ENCODE measurements around the gene ITGB1. TPM values are rescaled to one million over a fixed set of nuclear protein-coding genes. Genes with fewer than 3 reads are reported as not detected.

ITGB1 gene
- total RNA-seq, 2 experiments from 2014 or later: 45.1 to 45.4 TPM

DNA sequence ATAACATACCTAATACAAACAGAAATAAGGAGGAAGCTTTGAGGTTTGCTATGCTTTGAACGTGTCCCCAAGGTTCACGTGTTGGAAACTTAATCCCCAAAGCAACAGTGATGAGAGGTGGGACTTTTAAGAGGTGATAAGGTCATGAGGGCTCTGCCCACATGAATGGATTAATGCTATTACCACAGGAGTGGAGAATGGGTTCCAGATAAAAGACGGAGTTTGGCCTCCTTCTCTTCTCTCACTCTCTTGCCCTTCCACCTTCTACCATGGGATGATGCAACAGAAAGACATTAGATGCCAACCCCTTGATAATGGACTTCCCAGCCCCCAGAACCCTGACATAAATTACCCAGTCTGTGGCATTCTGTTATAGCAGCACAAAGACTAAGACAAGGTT lies 9.6 kb downstream of the ITGB1 start:
- peak overlapping the region; percentile 73 for H3K27ac Mint-ChIP-seq
- peaks cover 7% of the 10 kb centered on the region for H3K36me3 Mint-ChIP-seq (ENCODE audit: low read depth)
- POLR2A ChIA-PET: no interaction called here

DNA sequence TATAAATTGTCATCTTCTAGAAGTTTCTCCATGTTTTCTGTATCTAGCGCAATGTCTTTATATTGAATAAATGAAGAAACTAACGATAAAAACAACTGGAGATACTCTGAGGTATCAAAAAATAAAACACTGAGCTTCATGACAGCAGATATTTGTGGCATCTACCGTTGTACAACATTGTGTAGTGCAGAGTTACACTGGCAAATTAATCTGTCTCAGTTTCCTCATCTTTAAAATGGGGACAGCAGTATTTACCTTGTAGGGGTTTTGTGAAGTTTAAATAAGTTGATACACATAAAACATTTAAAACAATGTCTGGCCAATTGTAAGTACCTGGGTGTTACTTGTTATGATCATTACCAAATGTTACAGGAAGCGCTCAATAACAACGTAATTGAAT lies 10.4 kb downstream of the ITGB1 start:
- ATAC-seq (no peak), DNase-seq (no peak)
- ChIA-PET POLR2A (no interaction called here), CTCF (no interaction called here)
- no peak overlapping the region for H3K4me3 Mint-ChIP-seq
- H3K27ac Mint-ChIP-seq: no peak overlapping the region
- H3K36me3 Mint-ChIP-seq (ENCODE audit: low read depth): peaks cover 7% of the 10 kb centered on the region
- intact Hi-C loops (cut with micrococcal nuclease): no loop called here
- no peaks in the 10 kb centered on the region for H3K27me3 Mint-ChIP-seq
- peaks cover 51% of the 10 kb centered on the region for H3K4me1 Mint-ChIP-seq (ENCODE audit: low read depth)
- TF ChIP-seq, protein P1, sequence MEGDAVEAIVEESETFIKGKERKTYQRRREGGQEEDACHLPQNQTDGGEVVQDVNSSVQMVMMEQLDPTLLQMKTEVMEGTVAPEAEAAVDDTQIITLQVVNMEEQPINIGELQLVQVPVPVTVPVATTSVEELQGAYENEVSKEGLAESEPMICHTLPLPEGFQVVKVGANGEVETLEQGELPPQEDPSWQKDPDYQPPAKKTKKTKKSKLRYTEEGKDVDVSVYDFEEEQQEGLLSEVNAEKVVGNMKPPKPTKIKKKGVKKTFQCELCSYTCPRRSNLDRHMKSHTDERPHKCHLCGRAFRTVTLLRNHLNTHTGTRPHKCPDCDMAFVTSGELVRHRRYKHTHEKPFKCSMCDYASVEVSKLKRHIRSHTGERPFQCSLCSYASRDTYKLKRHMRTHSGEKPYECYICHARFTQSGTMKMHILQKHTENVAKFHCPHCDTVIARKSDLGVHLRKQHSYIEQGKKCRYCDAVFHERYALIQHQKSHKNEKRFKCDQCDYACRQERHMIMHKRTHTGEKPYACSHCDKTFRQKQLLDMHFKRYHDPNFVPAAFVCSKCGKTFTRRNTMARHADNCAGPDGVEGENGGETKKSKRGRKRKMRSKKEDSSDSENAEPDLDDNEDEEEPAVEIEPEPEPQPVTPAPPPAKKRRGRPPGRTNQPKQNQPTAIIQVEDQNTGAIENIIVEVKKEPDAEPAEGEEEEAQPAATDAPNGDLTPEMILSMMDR (IDR thresholded peaks at IDR 0.05): no peak
- H3K9me3 Mint-ChIP-seq: no peaks in the 10 kb centered on the region

More for the DNA sequence above, 9.6 kb downstream of the ITGB1 start:
- no peaks in the 10 kb centered on the region for H3K9me3 Mint-ChIP-seq
- ATAC-seq (peak; percentile 70), DNase-seq (peak; percentile 21)
- CTCF ChIA-PET: no interaction called here
- H3K4me3 Mint-ChIP-seq: peak overlapping the region; percentile 1
- peaks cover 55% of the 10 kb centered on the region for H3K4me1 Mint-ChIP-seq (ENCODE audit: low read depth)
- no peaks in the 10 kb centered on the region for H3K27me3 Mint-ChIP-seq
- TF ChIP-seq, protein P1 (IDR thresholded peaks at IDR 0.05): no peak
- intact Hi-C loops (cut with micrococcal nuclease): no loop called here

GRCh38 chr10:32946108-32946507 lies 11.9 kb downstream of the ITGB1 start:
- Mint-ChIP-seq H3K4me3 (no peak overlapping the region), H3K36me3 (ENCODE audit: low read depth) (peaks cover 6% of the 10 kb centered on the region), H3K27ac (no peak overlapping the region), H3K27me3 (no peaks in the 10 kb centered on the region), H3K9me3 (no peaks in the 10 kb centered on the region), H3K4me1 (ENCODE audit: low read depth) (peaks cover 46% of the 10 kb centered on the region)
- intact Hi-C loops (cut with micrococcal nuclease): no loop called here
- DNase-seq: no peak
- ChIA-PET POLR2A (no interaction called here), CTCF (no interaction called here)
- ATAC-seq: no peak
- TF ChIP-seq, protein P1 (IDR thresholded peaks at IDR 0.05): no peak

- Mint-ChIP-seq H3K27ac (no peak overlapping the region), H3K4me3 (no peak overlapping the region), H3K36me3 (ENCODE audit: low read depth) (peaks cover 3% of the 10 kb centered on the region), H3K4me1 (ENCODE audit: low read depth) (peaks cover 38% of the 10 kb centered on the region), H3K9me3 (no peaks in the 10 kb centered on the region), H3K27me3 (no peaks in the 10 kb centered on the region)
- DNase-seq (no peak), ATAC-seq (no peak)
- TF ChIP-seq, protein P1 (IDR thresholded peaks at IDR 0.05): no peak
- ChIA-PET POLR2A (interaction anchor here (1.1 kb wide), 1 partner anchor 13 kb away, joined by 3 read pairs; no protein-coding TSS in a partner anchor), CTCF (interaction anchor here (2.3 kb wide), 1 partner anchor 65 kb away, joined by 5 read pairs; no protein-coding TSS in a partner anchor)
- intact Hi-C loops (cut with micrococcal nuclease): no loop called here
Observed at GRCh38 chr10:32943854-32944661, 14.0 kb downstream of the ITGB1 start.

GRCh38 chr10:32943395-32943794 lies 14.6 kb downstream of the ITGB1 start:
- H3K27me3 Mint-ChIP-seq: no peaks in the 10 kb centered on the region
- peaks cover 36% of the 10 kb centered on the region for H3K4me1 Mint-ChIP-seq (ENCODE audit: low read depth)

More at GRCh38 chr10:32943395-32943794, 14.6 kb downstream of the ITGB1 start:
- Mint-ChIP-seq H3K27ac (no peak overlapping the region), H3K4me3 (no peak overlapping the region), H3K9me3 (no peaks in the 10 kb centered on the region), H3K36me3 (ENCODE audit: low read depth) (peaks cover 2% of the 10 kb centered on the region)
- ChIA-PET CTCF (interaction anchor here (2.3 kb wide), 1 partner anchor 65 kb away, joined by 5 read pairs; no protein-coding TSS in a partner anchor), POLR2A (no interaction called here)
- TF ChIP-seq, protein P1 (IDR thresholded peaks at IDR 0.05): no peak
- no peak for ATAC-seq
- DNase-seq: no peak
- intact Hi-C loops (cut with micrococcal nuclease): no loop called here

Measured in activated CD8-positive, alpha-beta T cell treated with anti-CD3 and anti-CD28 coated beads for 36 hours (primary cell).